GM23338 (cell line): Measurements from ENCODE around the gene NRL.

Source experiments
- CREB1 ChIP-seq: fragments of 250-450 bp; sonication (Bioruptor Pico); IDR thresholded peaks from 2 replicates; pipeline ENCODE4 v1.5.0; 2020; ENCODE audit warnings: low read depth, mild to moderate bottlenecking, moderate library complexity
- ETS1 ChIP-seq: IDR thresholded peaks from 2 replicates; pipeline ENCODE4 v1.6.1; 2016; ENCODE audit warnings: antibody characterized with exemption
- EZH2 ChIP-seq: fragments of 200-600 bp; sonication (generic); IDR thresholded peaks from one replicate; pipeline ENCODE4 v1.8.0; 2017; ENCODE audit warnings: antibody characterized with exemption, mild to moderate bottlenecking, low read depth; ENCODE audit not compliant: unreplicated experiment
- EZH2phosphoT487 ChIP-seq: fragments of 200-600 bp; sonication (generic); IDR thresholded peaks from one replicate; pipeline ENCODE4 v1.8.1; 2018; ENCODE audit warnings: antibody characterized with exemption; ENCODE audit not compliant: unreplicated experiment
- POLR2AphosphoS5 ChIP-seq: IDR thresholded peaks from 2 replicates; pipeline ENCODE4 v1.6.1; 2016; ENCODE audit warnings: antibody characterized with exemption, low read depth
- STAT1 ChIP-seq: IDR thresholded peaks from one replicate; pipeline ENCODE4 v1.6.1; 2016; ENCODE audit warnings: antibody characterized with exemption; ENCODE audit not compliant: unreplicated experiment
- ZNF331 ChIP-seq: fragments of 250-450 bp; sonication (Bioruptor Pico); IDR thresholded peaks from 2 replicates; pipeline ENCODE4 v1.5.0; 2020; ENCODE audit warnings: low read depth, mild to moderate bottlenecking, moderate library complexity
- TF ChIP-seq, protein P1 (sequence below): IDR thresholded peaks from one replicate; pipeline ENCODE4 v1.6.1; 2018; ENCODE audit warnings: antibody characterized with exemption; ENCODE audit not compliant: unreplicated experiment
- TF ChIP-seq, protein P2 (sequence below), 2 experiments: fragments of 200-600 bp in 1 of 2; sonication (generic) in 1 of 2; conservative IDR thresholded peaks; 2 replicates each; pipeline versions ENCODE4 v1.5.1 to v1.6.1; 2016 to 2017; ENCODE audit warnings: antibody characterized with exemption in 2 of 2, low read depth in 2 of 2, mild to moderate bottlenecking in 2 of 2, moderate library complexity in 1 of 2

- TF ChIP-seq, protein P1, sequence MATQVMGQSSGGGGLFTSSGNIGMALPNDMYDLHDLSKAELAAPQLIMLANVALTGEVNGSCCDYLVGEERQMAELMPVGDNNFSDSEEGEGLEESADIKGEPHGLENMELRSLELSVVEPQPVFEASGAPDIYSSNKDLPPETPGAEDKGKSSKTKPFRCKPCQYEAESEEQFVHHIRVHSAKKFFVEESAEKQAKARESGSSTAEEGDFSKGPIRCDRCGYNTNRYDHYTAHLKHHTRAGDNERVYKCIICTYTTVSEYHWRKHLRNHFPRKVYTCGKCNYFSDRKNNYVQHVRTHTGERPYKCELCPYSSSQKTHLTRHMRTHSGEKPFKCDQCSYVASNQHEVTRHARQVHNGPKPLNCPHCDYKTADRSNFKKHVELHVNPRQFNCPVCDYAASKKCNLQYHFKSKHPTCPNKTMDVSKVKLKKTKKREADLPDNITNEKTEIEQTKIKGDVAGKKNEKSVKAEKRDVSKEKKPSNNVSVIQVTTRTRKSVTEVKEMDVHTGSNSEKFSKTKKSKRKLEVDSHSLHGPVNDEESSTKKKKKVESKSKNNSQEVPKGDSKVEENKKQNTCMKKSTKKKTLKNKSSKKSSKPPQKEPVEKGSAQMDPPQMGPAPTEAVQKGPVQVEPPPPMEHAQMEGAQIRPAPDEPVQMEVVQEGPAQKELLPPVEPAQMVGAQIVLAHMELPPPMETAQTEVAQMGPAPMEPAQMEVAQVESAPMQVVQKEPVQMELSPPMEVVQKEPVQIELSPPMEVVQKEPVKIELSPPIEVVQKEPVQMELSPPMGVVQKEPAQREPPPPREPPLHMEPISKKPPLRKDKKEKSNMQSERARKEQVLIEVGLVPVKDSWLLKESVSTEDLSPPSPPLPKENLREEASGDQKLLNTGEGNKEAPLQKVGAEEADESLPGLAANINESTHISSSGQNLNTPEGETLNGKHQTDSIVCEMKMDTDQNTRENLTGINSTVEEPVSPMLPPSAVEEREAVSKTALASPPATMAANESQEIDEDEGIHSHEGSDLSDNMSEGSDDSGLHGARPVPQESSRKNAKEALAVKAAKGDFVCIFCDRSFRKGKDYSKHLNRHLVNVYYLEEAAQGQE = no peak
- TF ChIP-seq EZH2phosphoT487 (no peak), POLR2AphosphoS5 (no peak), EZH2 (no peak), CREB1 (CRISPR knock-in tag) (no peak), ETS1 (no peak), STAT1 (no peak), ZNF331 (CRISPR knock-in tag) (no peak)
- TF ChIP-seq, protein P2, sequence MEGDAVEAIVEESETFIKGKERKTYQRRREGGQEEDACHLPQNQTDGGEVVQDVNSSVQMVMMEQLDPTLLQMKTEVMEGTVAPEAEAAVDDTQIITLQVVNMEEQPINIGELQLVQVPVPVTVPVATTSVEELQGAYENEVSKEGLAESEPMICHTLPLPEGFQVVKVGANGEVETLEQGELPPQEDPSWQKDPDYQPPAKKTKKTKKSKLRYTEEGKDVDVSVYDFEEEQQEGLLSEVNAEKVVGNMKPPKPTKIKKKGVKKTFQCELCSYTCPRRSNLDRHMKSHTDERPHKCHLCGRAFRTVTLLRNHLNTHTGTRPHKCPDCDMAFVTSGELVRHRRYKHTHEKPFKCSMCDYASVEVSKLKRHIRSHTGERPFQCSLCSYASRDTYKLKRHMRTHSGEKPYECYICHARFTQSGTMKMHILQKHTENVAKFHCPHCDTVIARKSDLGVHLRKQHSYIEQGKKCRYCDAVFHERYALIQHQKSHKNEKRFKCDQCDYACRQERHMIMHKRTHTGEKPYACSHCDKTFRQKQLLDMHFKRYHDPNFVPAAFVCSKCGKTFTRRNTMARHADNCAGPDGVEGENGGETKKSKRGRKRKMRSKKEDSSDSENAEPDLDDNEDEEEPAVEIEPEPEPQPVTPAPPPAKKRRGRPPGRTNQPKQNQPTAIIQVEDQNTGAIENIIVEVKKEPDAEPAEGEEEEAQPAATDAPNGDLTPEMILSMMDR (conservative IDR thresholded peaks at IDR 0.05; ENCODE audit: low read depth in 2 of 2) = no peak
These were observed 41.6 kb downstream of the NRL start for GRCh38 chr14:24072881-24073877.
